T-helper 1 cell treated with Interleukin-12 subunit alpha and Interleukin-12 subunit beta and Interleukin-4 antibody, amounts not matched to agents 30 ng/mL and 1 ng/mL, for 36 hours (primary cell): ENCODE data around the gene BRICD5. TPM values are rescaled to one million over a fixed set of nuclear protein-coding genes. Genes with fewer than 3 reads are reported as not detected.

ENCODE experiments used
- intact Hi-C: fragments of 100-400 bp; cut with micrococcal nuclease; formaldehyde crosslinking; loops from one replicate; pipeline ENCODE4 v1.15.1; 2024
- total RNA-seq: library from RNA; stranded (reverse); gene quantifications from 2 replicates; pipeline ENCODE4 v1.2.3, GENCODE V29; 2022

BRICD5 gene
- total RNA-seq, 1 donor from 2014 or later, result 12.5 TPM

GRCh38 chr16:2184346-2184745, 26.3 kb downstream of the BRICD5 start:
- intact Hi-C loops, result no loop called here

- intact Hi-C loops, result no loop called here
Observed at GRCh38 chr16:2183671-2184070, 27.0 kb downstream of the BRICD5 start.

- intact Hi-C loops, result no loop called here
Observed at GRCh38 chr16:2181952-2182351, 28.7 kb downstream of the BRICD5 start.

- intact Hi-C loops, result no loop called here
Observed at GRCh38 chr16:2180962-2181923, 29.4 kb downstream of the BRICD5 start.

GRCh38 chr16:2180461-2180860, 30.2 kb downstream of the BRICD5 start:
- intact Hi-C loops, result no loop called here

GRCh38 chr16:2179576-2179975, 31.1 kb downstream of the BRICD5 start:
- intact Hi-C loops, result no loop called here

GRCh38 chr16:2179107-2179501, 31.6 kb downstream of the BRICD5 start:
- intact Hi-C loops, result no loop called here

GRCh38 chr16:2178321-2179106, 32.1 kb downstream of the BRICD5 start:
- intact Hi-C loops, result no loop called here

GRCh38 chr16:2177561-2177960, 33.1 kb downstream of the BRICD5 start:
- intact Hi-C loops, result no loop called here

- intact Hi-C loops, result no loop called here
Observed at GRCh38 chr16:2177101-2177500, 33.6 kb downstream of the BRICD5 start.

- intact Hi-C loops, result no loop called here
Observed at GRCh38 chr16:2176047-2176446, 34.6 kb downstream of the BRICD5 start.

- intact Hi-C loops, result no loop called here
Observed at GRCh38 chr16:2175454-2175853, 35.2 kb downstream of the BRICD5 start.

- intact Hi-C loops, result no loop called here
Observed at GRCh38 chr16:2174396-2175131, 36.1 kb downstream of the BRICD5 start.

GRCh38 chr16:2173916-2174315, 36.7 kb downstream of the BRICD5 start:
- intact Hi-C loops, result no loop called here

- intact Hi-C loops, result no loop called here
Observed at GRCh38 chr16:2173366-2173765, 37.3 kb downstream of the BRICD5 start.

- intact Hi-C loops, result no loop called here
Observed at GRCh38 chr16:2172688-2173335, 37.9 kb downstream of the BRICD5 start.

- intact Hi-C loops, result no loop called here
Observed at GRCh38 chr16:2171601-2172178, 39.0 kb downstream of the BRICD5 start.

GRCh38 chr16:2170587-2171435, 39.9 kb downstream of the BRICD5 start:
- intact Hi-C loops, result no loop called here

- intact Hi-C loops, result no loop called here
Observed at GRCh38 chr16:2170080-2170479, 40.6 kb downstream of the BRICD5 start.
